HG03066 (cell line): ENCODE measurements around the gene CBX4.
"Not testable (repeated sequence)": the region's sequence is repeated elsewhere in the genome, so short reads cannot be mapped to it uniquely, and the experiment has no call there.

Experiments used
- ATAC-seq: cut with Tn5 transposase; IDR thresholded peaks from one replicate; pipeline ENCODE4 v1.9.1; 2021; ENCODE audit warnings: low read depth; ENCODE audit not compliant: unreplicated experiment

The CBX4 gene

GRCh38 chr17:79861413-79862216 is 22.4 kb upstream of the CBX4 start:
- no peak for ATAC-seq

GRCh38 chr17:79859676-79860615 is 20.7 kb upstream of the CBX4 start:
- ATAC-seq: no peak

GRCh38 chr17:79857095-79857494 is 17.9 kb upstream of the CBX4 start:
- no peak for ATAC-seq

- ATAC-seq: no peak
Measured at GRCh38 chr17:79855331-79856124, 16.3 kb upstream of the CBX4 start.

GRCh38 chr17:79854080-79855060 is 15.1 kb upstream of the CBX4 start:
- no peak for ATAC-seq

GRCh38 chr17:79853168-79853567 is 13.9 kb upstream of the CBX4 start:
- ATAC-seq: not testable (repeated sequence)

- ATAC-seq: no peak
Measured at GRCh38 chr17:79852748-79853147, 13.5 kb upstream of the CBX4 start.

GRCh38 chr17:79851461-79851817 is 12.2 kb upstream of the CBX4 start:
- no peak for ATAC-seq

GRCh38 chr17:79850571-79851460 is 11.6 kb upstream of the CBX4 start:
- ATAC-seq: no peak

- ATAC-seq: no peak
Measured at GRCh38 chr17:79849953-79850352, 10.7 kb upstream of the CBX4 start.

- ATAC-seq: no peak
Measured at GRCh38 chr17:79848370-79848766, 9.1 kb upstream of the CBX4 start.

GRCh38 chr17:79847698-79848369 is 8.6 kb upstream of the CBX4 start:
- ATAC-seq: no peak

- ATAC-seq: no peak
Measured at GRCh38 chr17:79845601-79845949, 6.3 kb upstream of the CBX4 start.

- no peak for ATAC-seq
Measured at GRCh38 chr17:79844869-79845600, 5.8 kb upstream of the CBX4 start.

GRCh38 chr17:79843816-79844800 is 4.9 kb upstream of the CBX4 start:
- no peak for ATAC-seq

GRCh38 chr17:79843474-79843815 is 4.2 kb upstream of the CBX4 start:
- ATAC-seq: no peak
